Lung (tissue), 12 donors: ENCODE results near the gene RPL12. TPM values are rescaled to one million over a fixed set of nuclear protein-coding genes. Genes with fewer than 3 reads are reported as not detected.

Source experiments
- ATAC-seq: fragments of 200-7000 bp; cut with Tn5 transposase; one replicate; pipeline ENCODE4 v1.9.1; 2020; ENCODE audit warnings: moderate number of reproducible peaks; ENCODE audit not compliant: insufficient read depth, low FRiP score
- DNase-seq, 3 donors: peaks; one replicate each; pipeline ENCODE4 v3.0.0-alpha.2; 2013 to 2017
- H3K27ac ChIP-seq, 2 donors: one replicate each; pipeline ENCODE4 v1.5.1; 2013; ENCODE audit warnings: mild to moderate bottlenecking in 2 of 2, moderate library complexity in 2 of 2, control low read depth in 1 of 2, inconsistent platforms in 1 of 2, low read depth in 1 of 2, low read length in 1 of 2
- H3K27me3 ChIP-seq, 3 donors: one replicate each; pipeline ENCODE4 v1.5.1; 2013; ENCODE audit warnings: low read length in 2 of 3; ENCODE audit not compliant: control insufficient read depth in 3 of 3, insufficient read depth in 3 of 3
- H3K36me3 ChIP-seq, 4 donors: one replicate each; pipeline ENCODE4 v1.5.1; 2013; ENCODE audit warnings: low read length in 4 of 4, mild to moderate bottlenecking in 1 of 4, moderate library complexity in 1 of 4; ENCODE audit not compliant: control insufficient read depth in 4 of 4, insufficient read depth in 4 of 4
- H3K4me1 ChIP-seq, 5 donors: one replicate each; pipeline ENCODE4 v1.5.1; 2013; ENCODE audit warnings: low read length in 5 of 5, mild to moderate bottlenecking in 2 of 5, moderate library complexity in 1 of 5; ENCODE audit not compliant: control insufficient read depth in 5 of 5, insufficient read depth in 5 of 5
- H3K4me3 ChIP-seq: one replicate; pipeline ENCODE4 v1.5.1; 2013; ENCODE audit warnings: mild to moderate bottlenecking, control low read depth, moderate library complexity
- H3K9ac ChIP-seq, 2 donors: one replicate each; pipeline ENCODE4 v1.5.1; 2013; ENCODE audit warnings: low read length in 2 of 2, control low read depth in 1 of 2; ENCODE audit not compliant: insufficient read depth in 1 of 2
- H3K9me3 ChIP-seq, 4 donors: one replicate each; pipeline ENCODE4 v1.5.1; 2013; ENCODE audit warnings: low read length in 3 of 4, mild to moderate bottlenecking in 1 of 4, moderate library complexity in 1 of 4; ENCODE audit not compliant: control insufficient read depth in 4 of 4, insufficient read depth in 3 of 4
- WGBS, 2 donors: extraction: QIAGEN DNeasy Blood & Tissue Kit; methylation state at CpG; one replicate each; pipeline ENCODE4 v1.1.7; 2013; 5-methylcytosine and 5-hydroxymethylcytosine counted together
- polyA plus RNA-seq, 2 donors: library from polyadenylated mRNA; stranded (reverse); fragments of 200-250 nt; gene quantifications; one replicate each; pipeline ENCODE4 v1.2.1, GENCODE V29; 2013
- total RNA-seq, 2 donors: library from RNA; depleted of rRNA in 1 of 2; stranded (reverse); fragments of >200 nt in 1 of 2; gene quantifications; one replicate each; pipeline ENCODE4 v1.2.1, GENCODE V29; 2014 to 2021
- TF ChIP-seq, protein P1 (sequence below): IDR thresholded peaks from 2 replicates; pipeline ENCODE4 v1.5.1; 2012; ENCODE audit warnings: mild to moderate bottlenecking; ENCODE audit errors: control extremely low read depth, extremely low read depth
- donor health status: control.
- donor health status: control.
- donor health status: Bipolar disorder and iron deficiency.
- donor health status: healthy.
- donor health status: DM: yes; HTN: yes; CAD: no.

Gene RPL12
- total and polyA plus RNA-seq, 4 donors = 768 to 5,137 (median 1,584) TPM

DNA sequence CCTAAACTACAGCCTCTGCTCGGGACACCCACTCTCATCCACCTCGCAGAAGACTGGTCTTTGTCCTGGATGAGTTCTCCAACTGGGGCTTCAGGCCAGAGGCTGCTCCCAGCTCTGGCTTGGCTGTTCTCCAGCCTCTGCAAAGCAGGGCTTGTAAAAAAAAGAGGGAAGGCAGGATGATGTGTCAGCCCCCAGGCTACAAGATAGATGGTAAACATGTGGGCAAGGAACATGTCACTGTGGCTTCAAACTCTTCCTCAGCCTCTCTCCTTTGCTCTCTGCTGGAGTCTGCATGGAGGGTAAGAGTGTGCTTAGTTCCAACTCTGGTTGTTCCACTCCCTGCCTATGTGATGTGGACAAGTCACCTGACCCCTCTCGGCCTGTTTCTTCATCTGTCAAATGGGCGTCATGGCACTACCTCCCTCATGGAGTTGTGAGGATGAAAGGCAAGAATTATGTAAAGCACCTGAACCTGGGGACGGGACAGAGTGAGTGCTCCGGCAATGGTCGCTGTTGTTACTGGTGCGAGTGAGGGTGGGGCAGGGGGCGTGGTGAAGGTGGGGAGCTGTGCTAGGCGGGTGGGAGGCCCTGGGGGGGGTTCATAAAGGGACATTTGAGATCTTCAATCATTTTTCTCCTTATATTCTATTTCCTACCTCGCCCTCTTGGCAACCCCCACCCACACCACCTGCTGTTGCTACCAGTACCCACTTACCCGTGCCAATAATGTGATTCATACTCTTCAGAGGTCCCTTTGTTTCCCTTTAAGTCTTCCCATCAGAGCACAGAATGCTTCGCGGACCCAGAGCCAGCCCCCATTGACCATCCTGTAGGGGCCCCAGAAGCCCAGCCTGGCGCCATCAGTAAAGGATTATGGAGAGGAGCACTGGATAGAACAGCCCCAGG is 33.8 kb downstream of the RPL12 start:
- no peak overlapping the region for H3K9ac ChIP-seq
- H3K9me3 ChIP-seq = no peaks in the 10 kb centered on the region
- peaks cover 0 to under 1% (median 0%) of the 10 kb centered on the region in 4 donors for H3K36me3 ChIP-seq
- WGBS, 2 donors = 80 to 86% methylated on average over 14 to 15 of the region's 15 CpGs
- DNase-seq (no peak), ATAC-seq (no peak)
- TF ChIP-seq, protein P1, sequence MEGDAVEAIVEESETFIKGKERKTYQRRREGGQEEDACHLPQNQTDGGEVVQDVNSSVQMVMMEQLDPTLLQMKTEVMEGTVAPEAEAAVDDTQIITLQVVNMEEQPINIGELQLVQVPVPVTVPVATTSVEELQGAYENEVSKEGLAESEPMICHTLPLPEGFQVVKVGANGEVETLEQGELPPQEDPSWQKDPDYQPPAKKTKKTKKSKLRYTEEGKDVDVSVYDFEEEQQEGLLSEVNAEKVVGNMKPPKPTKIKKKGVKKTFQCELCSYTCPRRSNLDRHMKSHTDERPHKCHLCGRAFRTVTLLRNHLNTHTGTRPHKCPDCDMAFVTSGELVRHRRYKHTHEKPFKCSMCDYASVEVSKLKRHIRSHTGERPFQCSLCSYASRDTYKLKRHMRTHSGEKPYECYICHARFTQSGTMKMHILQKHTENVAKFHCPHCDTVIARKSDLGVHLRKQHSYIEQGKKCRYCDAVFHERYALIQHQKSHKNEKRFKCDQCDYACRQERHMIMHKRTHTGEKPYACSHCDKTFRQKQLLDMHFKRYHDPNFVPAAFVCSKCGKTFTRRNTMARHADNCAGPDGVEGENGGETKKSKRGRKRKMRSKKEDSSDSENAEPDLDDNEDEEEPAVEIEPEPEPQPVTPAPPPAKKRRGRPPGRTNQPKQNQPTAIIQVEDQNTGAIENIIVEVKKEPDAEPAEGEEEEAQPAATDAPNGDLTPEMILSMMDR = no peak
- no peak overlapping the region for H3K4me3 ChIP-seq
- H3K27ac ChIP-seq = no peak overlapping the region
- no peaks in the 10 kb centered on the region for H3K27me3 ChIP-seq
- H3K4me1 ChIP-seq = peaks cover 0 to 3% (median 0%) of the 10 kb centered on the region in 5 donors

DNA sequence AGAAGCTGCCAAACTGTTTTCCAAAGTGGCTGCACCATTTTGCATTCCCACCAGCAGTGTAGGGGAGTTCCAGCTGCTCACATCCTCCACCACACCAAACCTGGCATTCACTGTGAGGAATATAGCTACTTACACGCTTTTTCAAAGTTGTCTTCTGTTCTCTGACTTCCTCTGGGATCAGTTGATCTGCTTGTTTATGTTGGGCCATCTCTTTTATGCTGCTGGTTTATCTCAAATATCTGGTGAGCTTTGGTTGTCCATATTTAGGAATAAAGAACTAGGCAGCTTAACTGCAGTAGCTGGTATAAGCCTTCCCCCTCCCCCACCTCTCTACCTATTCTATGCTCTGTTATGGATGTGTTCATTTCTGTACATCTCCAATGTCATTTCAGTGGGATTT is 35.5 kb downstream of the RPL12 start:
- no peak for ATAC-seq

DNA sequence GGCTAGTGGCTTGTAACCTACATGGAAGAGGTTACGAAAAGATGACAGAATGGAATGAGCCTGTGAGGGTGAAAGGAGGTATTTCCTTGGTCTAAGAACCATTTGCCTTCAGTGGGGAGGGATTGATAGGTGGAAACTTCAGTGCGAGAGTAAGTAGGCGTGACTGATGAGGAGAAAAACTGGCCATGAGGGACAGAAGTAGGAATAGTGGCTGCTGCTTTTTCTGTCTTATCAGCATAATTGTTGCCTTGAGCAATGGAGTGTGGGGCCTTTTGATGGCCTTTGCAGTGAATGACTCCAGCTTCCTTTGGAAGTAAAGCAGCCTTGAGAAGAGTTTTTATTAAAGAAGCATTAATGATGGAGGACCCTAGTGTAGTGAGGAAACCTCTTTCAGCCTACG is 36.1 kb downstream of the RPL12 start:
- H3K9ac ChIP-seq = no peak overlapping the region
- WGBS, 2 donors = 89 to 94% methylated on average over 4 of the region's 4 CpGs
- no peaks in the 10 kb centered on the region for H3K27me3 ChIP-seq
- TF ChIP-seq, protein P1 = no peak
- ATAC-seq = no peak
- peaks cover 0 to 4% (median 0%) of the 10 kb centered on the region in 4 donors for H3K36me3 ChIP-seq
- peaks cover 0 to 3% (median 0%) of the 10 kb centered on the region in 5 donors for H3K4me1 ChIP-seq
- H3K27ac ChIP-seq = no peak overlapping the region
- H3K9me3 ChIP-seq = no peaks in the 10 kb centered on the region
- no peak for DNase-seq
- H3K4me3 ChIP-seq = no peak overlapping the region

More for the DNA sequence above, 35.5 kb downstream of the RPL12 start:
- H3K36me3 ChIP-seq = peaks cover 0 to 4% (median 0%) of the 10 kb centered on the region in 4 donors
- no peaks in the 10 kb centered on the region for H3K9me3 ChIP-seq
- H3K9ac ChIP-seq = no peak overlapping the region
- no peak overlapping the region for H3K27ac ChIP-seq
- TF ChIP-seq, protein P1 = no peak
- H3K4me1 ChIP-seq = peaks cover 0 to 3% (median 0%) of the 10 kb centered on the region in 5 donors
- no peak overlapping the region for H3K4me3 ChIP-seq
- no peaks in the 10 kb centered on the region for H3K27me3 ChIP-seq
- no peak for DNase-seq
- 78 to 86% methylated on average over 1 of the region's 1 CpG for WGBS, 2 donors
